Measurements from ENCODE around the gene PIM2.
"Not testable (repeated sequence)": the region's sequence is repeated elsewhere in the genome, so short reads cannot be mapped to it uniquely, and the experiment has no call there.

PIM2 gene

GRCh38 chrX:48883729-48884128 lies 35.1 kb downstream of the PIM2 start:
- no peak for DNase-seq (ENCODE audit: extremely low read depth in 1 of 2, low read depth in 1 of 2)

DNA sequence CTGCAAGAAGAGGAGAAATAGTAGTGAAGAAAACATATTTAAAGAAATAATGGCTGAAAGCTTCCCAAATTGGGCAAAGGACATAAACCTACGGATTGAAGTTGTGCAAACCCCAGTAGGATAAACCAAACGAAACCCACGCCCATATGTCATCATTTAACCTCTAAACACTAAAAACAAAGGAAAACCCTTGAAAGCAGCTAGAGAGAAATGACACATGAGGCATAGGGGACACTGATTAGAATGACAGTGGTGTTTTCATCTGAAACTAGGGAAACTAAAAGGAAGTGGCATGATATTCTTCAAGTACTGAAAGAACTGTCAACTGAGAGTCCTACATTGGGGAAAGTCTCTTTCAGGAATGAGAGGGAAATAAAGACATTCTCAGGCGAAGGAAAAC lies 41.9 kb downstream of the PIM2 start:
- not testable (repeated sequence) for DNase-seq (ENCODE audit: extremely low read depth in 1 of 2, low read depth in 1 of 2)

- not testable (repeated sequence) for DNase-seq (ENCODE audit: extremely low read depth in 1 of 2, low read depth in 1 of 2)
Observed at GRCh38 chrX:48872017-48872416, 46.8 kb downstream of the PIM2 start.

DNA sequence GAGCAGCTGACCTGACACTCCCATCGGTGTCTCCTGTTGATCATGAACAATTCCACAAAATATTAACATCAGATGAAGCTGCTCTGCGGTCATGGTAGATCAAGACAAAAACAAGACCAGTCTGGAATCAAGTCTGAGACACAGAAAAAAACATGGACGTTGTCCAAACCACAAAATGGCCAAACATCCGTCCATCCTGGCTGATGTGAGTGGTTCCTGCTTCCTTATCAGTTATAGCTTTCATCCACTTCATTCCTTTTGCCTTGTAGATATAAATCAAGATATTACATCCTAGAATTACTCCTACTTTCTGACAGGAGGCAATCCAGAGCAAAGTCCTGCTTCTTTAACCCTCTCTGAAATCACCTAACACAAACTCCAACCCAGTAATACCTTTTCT lies 54.6 kb downstream of the PIM2 start:
- DNase-seq (ENCODE audit: extremely low read depth in 1 of 2, low read depth in 1 of 2): no peak

Data from stimulated activated CD8-positive, alpha-beta memory T cell treated with anti-CD3 and anti-CD28 coated beads, Interleukin-7, amount 100 ng/mL, for 48 hours (primary cell).